ENCODE results near the gene DNAJB5. TPM values are rescaled to one million over a fixed set of nuclear protein-coding genes. Genes with fewer than 3 reads are reported as not detected.

The DNAJB5 gene
- total and polyA plus RNA-seq, 11 donors = 33.6 to 166 (median 88.5) TPM

DNA sequence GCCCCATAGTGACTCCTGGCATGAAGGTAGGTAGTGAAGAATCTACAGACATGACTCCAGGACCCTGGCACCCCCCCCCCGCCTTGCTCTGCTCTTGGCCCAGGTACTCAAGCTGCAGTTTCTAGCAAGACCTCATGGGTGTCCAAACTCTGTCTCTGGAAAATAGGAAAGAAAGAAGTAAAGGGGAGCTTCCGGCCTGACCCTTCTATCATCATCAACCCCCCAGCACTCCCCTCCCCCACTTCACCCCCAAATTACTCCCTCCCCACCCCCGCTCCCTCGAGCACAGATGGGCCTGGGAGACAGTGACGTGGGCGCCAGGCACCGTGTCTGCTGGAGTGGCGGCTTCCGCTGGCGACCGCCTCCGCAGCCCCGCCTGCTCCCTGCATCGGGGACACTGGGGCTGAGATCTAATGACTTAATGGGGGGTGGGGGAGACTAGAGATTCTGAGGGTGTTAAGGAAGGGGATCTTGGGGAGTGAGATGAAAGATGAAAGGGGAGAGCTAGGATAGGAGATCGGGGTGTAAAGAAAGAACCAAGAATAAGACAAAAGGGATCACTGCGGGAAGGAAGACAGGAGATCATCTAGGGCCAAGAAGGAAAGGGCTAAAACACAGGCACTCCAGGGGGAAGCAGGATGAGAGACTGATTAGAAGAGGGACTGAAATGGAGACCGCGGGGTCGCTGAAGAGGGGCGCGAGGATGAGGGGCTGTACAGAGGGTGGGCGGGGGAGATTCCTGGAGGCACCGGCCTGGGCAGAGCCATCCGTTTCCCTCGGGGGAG is 1.1 kb upstream of the DNAJB5 start:
- WGBS, 4 donors = 15 to 31% (median 20%) methylated on average over 25 of the region's 25 CpGs
- H3K9me3 ChIP-seq = no peaks in the 10 kb centered on the region
- no peaks in the 10 kb centered on the region for H3K27me3 ChIP-seq
- H3K4me3 ChIP-seq = peak overlapping the region; percentile 22 to 98 (median 80)
- no peaks in the 10 kb centered on the region for H3K36me3 ChIP-seq
- no peak for TF ChIP-seq POLR2A (IDR thresholded peaks at IDR 0.05)
- TF ChIP-seq, protein P1, sequence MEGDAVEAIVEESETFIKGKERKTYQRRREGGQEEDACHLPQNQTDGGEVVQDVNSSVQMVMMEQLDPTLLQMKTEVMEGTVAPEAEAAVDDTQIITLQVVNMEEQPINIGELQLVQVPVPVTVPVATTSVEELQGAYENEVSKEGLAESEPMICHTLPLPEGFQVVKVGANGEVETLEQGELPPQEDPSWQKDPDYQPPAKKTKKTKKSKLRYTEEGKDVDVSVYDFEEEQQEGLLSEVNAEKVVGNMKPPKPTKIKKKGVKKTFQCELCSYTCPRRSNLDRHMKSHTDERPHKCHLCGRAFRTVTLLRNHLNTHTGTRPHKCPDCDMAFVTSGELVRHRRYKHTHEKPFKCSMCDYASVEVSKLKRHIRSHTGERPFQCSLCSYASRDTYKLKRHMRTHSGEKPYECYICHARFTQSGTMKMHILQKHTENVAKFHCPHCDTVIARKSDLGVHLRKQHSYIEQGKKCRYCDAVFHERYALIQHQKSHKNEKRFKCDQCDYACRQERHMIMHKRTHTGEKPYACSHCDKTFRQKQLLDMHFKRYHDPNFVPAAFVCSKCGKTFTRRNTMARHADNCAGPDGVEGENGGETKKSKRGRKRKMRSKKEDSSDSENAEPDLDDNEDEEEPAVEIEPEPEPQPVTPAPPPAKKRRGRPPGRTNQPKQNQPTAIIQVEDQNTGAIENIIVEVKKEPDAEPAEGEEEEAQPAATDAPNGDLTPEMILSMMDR (IDR thresholded peaks at IDR 0.05) = no peak
- DNase-seq (peak; percentile 58 to 75 (median 66)), ATAC-seq (no peak)
- intact Hi-C loops (cut with DNase I) = loop anchor here in 4 of 10 donors (1.0 to 5.0 kb wide), 3 partner anchors 84 to 114 kb away; partner anchors contain the start of genes STOML2 (in 1 of the 4) and VCP (in 1 of the 4)
- H3K27ac ChIP-seq = peak overlapping the region in 11 of 12 donors; percentile 62 to 90 (median 82)
- peaks cover 6 to 48% (median 38%) of the 10 kb centered on the region in 12 donors for H3K4me1 ChIP-seq

DNA sequence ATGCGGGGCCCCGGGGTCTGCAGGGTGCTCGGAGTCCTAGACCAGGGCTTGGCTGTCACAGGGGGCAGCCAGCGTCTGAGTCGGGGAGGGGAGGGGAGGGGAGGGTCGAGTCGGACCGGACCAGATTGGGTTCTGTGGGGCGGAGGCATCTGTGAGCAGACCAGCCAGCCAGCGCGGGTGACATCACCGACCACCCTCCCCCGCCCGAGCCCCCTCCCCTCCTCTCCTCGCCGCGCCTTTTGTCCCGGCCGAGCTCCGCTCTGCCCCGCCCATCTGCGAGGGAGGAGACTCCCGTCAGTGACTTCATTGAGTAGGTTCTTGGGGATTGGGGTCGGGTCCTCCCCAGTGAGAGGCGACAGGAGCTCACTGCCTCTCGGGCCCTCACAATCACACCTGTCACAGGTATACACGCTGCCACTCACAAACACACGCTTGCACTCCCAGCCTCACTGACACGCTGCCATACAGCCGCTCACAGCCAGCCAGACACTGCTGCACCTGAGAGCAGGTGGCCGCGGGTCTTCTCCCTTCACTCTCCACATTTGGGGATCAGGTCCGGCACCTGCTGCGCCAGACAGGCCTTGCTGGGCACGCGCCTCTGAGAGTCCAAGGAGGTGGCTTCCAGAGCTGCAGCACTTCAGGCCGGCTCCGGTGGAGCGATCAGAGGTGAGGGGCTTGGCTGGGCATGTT is 546 bp downstream of the DNAJB5 start:
- Histone ChIP-seq H3K4me3 (peak overlapping the region; percentile 65 to 98 (median 82)), H3K36me3 (no peaks in the 10 kb centered on the region), H3K4me1 (peaks cover 8 to 62% (median 55%) of the 10 kb centered on the region in 12 donors), H3K9me3 (no peaks in the 10 kb centered on the region), H3K27me3 (no peaks in the 10 kb centered on the region), H3K27ac (peak overlapping the region in 11 of 12 donors; percentile 86 to 99 (median 97))
- intact Hi-C loops (cut with DNase I) = loop anchor here in 6 of 10 donors (1.0 to 5.0 kb wide), 4 partner anchors 82 to 112 kb away; partner anchors contain the start of genes VCP (in 3 of the 6) and STOML2 (in 1 of the 6)
- TF ChIP-seq, protein P1 (IDR thresholded peaks at IDR 0.05) = no peak
- TF ChIP-seq POLR2A (IDR thresholded peaks at IDR 0.05) = peak in 1 of 2 donors; percentile 43
- WGBS, 4 donors = 8 to 17% (median 11%) methylated on average over 7 to 39 of the region's 39 CpGs
- ATAC-seq (peak in 2 of 4 donors; percentile 1 to 6), DNase-seq (peak; percentile 70 to 81 (median 75))

DNA sequence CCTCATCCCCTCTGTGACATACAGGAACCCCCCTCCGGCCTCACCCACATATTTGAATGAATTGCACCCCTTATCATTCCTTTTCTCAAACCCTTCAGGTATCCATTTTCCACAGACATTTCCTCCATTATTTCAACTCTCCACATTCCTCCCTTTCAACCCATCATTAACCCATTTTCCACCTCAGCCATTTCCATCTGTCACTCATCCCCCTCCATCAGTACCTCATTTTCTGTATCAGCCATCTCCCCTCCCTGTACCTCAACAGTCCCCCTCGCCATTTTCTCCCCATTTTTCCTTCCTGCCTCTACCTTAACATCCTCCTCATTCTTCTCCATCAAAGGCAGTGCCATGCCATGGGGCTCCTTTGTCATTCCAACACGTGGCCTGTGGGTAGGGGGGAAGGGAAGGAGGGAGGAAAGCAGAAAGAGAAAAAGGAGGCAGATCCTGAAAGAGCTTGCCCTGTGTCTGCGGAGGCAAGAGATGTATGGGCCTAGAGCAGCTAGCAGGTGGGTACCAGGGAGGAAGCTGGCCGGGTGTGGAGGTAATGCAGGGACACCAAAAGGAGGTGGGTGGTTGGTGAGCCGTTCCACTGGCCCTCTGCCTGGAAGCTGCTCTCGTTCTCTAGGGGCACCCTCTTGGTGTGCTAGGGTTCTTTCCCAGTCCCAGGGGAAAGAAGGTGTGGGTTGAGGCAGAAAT is 1.5 kb downstream of the DNAJB5 start:
- peak overlapping the region in 10 of 12 donors; percentile 68 to 98 (median 86) for H3K4me3 ChIP-seq
- TF ChIP-seq, protein P1 (IDR thresholded peaks at IDR 0.05) = no peak
- TF ChIP-seq POLR2A (IDR thresholded peaks at IDR 0.05) = no peak
- no peaks in the 10 kb centered on the region for H3K27me3 ChIP-seq
- H3K27ac ChIP-seq = peak overlapping the region in 11 of 12 donors; percentile 22 to 99 (median 97)
- WGBS, 4 donors = 49 to 65% (median 58%) methylated on average over 7 of the region's 7 CpGs
- H3K4me1 ChIP-seq = peaks cover 8 to 72% (median 61%) of the 10 kb centered on the region in 12 donors
- H3K36me3 ChIP-seq = peaks cover 0 to 8% (median under 1%) of the 10 kb centered on the region in 9 donors
- ATAC-seq (no peak), DNase-seq (peak in 3 of 5 donors; percentile 38 to 65 (median 57))
- intact Hi-C loops (cut with DNase I) = loop anchor here in 2 of 10 donors (5.0 kb wide), 1 partner anchor 81 kb away; the partner anchor contains the start of gene VCP (in 2 of the 2)
- no peaks in the 10 kb centered on the region for H3K9me3 ChIP-seq

Data from heart left ventricle (tissue), 16 donors.